Measurements from ENCODE around the gene PPHLN1. TPM values are rescaled to one million over a fixed set of nuclear protein-coding genes. Genes with fewer than 3 reads are reported as not detected.
"Not testable (repeated sequence)": the region's sequence is repeated elsewhere in the genome, so short reads cannot be mapped to it uniquely, and the experiment has no call there.

Gene PPHLN1
- total RNA-seq, 1 donor from 2014 or later: 14.7 TPM

DNA sequence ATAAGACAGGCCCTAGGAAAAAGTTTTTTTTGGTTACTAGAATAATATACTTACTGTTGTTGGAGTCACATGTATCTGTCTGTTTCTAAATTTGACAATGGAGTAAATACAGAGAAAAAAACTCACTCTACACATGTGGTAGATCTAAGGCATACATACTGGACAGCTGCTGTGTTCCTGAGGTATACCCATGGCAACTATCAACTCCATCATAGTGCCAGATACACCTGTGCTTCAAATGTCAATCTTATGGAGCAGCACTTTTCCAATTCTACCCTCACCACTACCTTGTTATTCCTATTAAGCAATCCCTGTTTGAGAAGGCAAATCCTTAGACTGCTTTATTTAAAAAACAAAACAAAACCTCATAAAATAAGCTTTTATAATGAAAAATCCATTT lies 3.4 kb upstream of the PPHLN1 start:
- DNase-seq (ENCODE audit: low spot score): no peak
- ATAC-seq: no peak

DNA sequence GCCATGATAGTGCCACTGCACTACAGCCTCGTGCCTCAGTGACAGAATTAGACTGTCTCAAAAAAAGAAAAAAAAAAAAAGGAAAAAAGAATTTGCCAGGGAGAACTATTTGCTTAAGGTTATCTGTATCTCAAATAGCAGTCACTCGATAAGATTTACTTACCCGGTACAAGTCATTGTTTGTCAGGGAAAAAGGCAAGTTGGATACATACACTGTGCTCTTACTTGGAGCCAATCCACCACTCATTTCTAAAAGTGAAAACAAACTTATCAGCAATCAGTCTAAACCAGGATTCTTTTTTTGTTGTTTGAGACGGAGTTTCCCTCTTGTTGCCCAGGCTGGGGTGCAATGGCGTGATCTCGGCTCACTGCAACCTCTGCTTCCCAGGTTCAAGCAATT lies 2.1 kb upstream of the PPHLN1 start:
- no peak for ATAC-seq
- no peak for DNase-seq (ENCODE audit: low spot score)

GRCh38 chr12:42325326-42325652 lies 678 bp upstream of the PPHLN1 start:
- DNase-seq (ENCODE audit: low spot score) (no peak), ATAC-seq (no peak)

GRCh38 chr12:42326541-42327226 lies 717 bp downstream of the PPHLN1 start:
- DNase-seq (ENCODE audit: low spot score) (no peak), ATAC-seq (no peak)

- ATAC-seq: no peak
- no peak for DNase-seq (ENCODE audit: low spot score)
Measured at GRCh38 chr12:42327227-42327590, 1.2 kb downstream of the PPHLN1 start.

DNA sequence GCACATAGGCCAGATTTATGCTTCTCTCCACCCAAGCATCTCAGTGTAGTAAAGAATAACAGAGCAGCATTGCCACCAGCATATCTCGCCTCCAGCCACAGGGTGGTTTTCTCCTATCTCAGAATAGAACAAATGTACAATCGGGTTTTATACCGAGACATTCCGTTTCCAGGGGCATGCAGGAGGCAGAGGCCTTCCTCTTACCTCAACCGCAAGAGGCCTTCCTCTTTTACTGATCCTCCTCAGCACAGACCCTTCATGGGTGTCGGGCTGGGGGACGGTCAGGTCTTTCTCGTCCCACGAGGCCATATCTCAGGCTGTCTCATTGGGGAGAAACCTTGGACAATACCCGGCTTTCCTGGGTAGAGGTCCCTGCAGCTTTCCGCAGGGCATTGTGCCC lies 4.1 kb downstream of the PPHLN1 start:
- ATAC-seq; DNase-seq (ENCODE audit: low spot score): not testable (repeated sequence)

GRCh38 chr12:42332301-42333285 lies 6.6 kb downstream of the PPHLN1 start:
- DNase-seq (ENCODE audit: low spot score) (no peak), ATAC-seq (peak; percentile 84)

GRCh38 chr12:42336286-42336685 lies 10.3 kb downstream of the PPHLN1 start:
- ATAC-seq (no peak), DNase-seq (ENCODE audit: low spot score) (no peak)

- ATAC-seq: no peak
- DNase-seq (ENCODE audit: low spot score): no peak
Measured at GRCh38 chr12:42338280-42338679, 12.3 kb downstream of the PPHLN1 start.

DNA sequence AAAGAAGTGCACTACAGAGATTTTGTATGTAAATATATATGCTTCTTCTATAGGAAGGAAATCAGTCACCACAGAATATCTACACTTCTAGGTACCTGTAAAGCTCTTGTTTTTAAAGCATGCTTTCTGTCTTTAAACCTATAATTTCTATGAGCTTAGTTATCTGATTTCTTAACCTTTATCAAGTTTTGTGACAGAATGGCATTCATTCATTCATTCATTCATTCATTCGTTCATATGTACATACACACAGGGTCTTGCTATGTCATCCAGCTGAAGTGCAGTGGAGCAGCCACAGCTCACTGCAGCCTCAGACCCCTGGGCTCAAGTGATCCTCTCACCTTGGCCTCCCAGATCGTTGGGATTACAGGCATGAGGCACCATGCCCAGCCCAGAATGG lies 16.1 kb downstream of the PPHLN1 start:
- ATAC-seq: no peak

GRCh38 chr12:42343721-42344120 lies 17.8 kb downstream of the PPHLN1 start:
- ATAC-seq (no peak), DNase-seq (ENCODE audit: low spot score) (no peak)

More for the DNA sequence above, 16.1 kb downstream of the PPHLN1 start:
- no peak for DNase-seq (ENCODE audit: low spot score)

DNA sequence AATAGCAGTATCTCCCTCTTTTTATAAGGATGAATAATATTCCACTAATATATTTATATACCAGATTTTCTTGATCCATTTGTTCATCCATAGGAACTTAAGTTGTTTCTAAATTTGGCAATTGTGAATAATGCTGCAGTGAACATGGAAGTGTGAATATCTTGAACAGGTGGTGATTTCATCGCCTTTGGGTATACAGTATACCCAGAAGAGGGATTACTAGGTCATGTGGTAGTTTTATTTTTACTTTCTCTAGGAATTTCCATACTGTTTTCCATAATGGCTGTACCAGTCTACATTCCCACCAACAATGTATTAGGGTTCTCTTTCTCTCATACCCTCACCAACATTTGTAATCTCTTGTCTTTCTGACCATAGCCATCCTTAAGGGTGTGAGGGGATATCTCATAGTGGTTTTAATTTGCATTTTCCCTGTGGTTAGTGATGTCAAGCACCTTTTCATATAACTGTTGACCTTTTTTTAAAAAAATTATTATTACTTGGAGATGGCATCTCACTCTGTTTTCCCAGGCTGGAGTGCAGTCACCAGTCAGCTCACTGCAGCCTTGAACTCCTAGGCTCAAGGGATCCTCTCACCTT lies 20.5 kb downstream of the PPHLN1 start:
- no peak for ATAC-seq
- no peak for DNase-seq (ENCODE audit: low spot score)

- ATAC-seq; DNase-seq (ENCODE audit: low spot score): not testable (repeated sequence)
Measured at GRCh38 chr12:42349119-42350020, 23.4 kb downstream of the PPHLN1 start.

- not testable (repeated sequence) for DNase-seq (ENCODE audit: low spot score); ATAC-seq
Measured at GRCh38 chr12:42350021-42350407, 24.0 kb downstream of the PPHLN1 start.

DNA sequence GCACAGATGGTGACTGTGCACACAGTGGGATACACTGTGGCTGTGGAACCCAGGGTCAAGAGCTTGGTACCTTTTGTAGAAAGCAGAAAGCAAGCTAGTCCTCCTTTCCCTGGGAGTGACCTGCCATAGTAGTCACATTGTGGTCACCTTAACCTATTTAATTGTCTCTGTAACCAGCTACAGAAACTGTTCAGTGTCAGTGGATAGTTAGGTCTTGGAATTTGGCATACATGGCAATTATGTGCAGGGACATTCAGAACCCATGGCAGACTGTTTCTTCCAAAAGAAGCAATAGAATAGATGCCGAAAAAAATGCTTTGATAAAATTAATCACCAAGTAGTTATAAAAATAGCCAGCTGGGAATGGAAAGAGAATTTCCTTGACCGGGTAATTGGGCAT lies 30.4 kb downstream of the PPHLN1 start:
- DNase-seq (ENCODE audit: low spot score) (no peak), ATAC-seq (no peak)

DNA sequence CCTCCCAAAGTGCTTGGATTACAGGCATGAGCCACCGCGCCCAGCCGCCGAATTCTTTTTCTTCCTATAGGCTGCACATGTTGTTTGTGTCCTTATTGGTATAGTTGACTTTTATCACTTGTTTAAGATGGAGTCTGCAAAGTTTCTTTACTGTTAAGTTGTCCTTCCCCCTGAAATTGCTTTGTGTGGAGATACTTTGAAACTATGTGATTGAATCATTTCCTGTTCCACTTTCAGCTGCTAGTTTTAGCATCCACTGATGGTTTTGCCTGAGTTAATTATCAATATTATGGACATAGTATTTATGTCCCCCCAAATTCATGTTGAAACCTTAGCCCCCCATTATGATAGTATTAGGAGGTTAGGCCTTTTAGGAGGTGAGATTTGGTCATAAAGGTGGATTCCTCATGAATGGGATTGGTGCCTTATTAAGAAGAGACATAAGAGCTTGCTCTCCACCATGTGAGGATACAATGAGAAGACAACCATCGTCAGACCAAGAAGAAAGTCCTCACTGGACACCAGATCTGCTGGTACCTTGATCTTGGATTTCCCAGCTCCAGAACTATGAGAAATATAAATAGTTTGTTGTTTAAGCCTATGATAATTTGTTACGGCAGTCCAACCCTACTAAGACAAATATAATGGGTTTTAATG lies 34.9 kb downstream of the PPHLN1 start:
- ATAC-seq (no peak), DNase-seq (ENCODE audit: low spot score) (no peak)

DNA sequence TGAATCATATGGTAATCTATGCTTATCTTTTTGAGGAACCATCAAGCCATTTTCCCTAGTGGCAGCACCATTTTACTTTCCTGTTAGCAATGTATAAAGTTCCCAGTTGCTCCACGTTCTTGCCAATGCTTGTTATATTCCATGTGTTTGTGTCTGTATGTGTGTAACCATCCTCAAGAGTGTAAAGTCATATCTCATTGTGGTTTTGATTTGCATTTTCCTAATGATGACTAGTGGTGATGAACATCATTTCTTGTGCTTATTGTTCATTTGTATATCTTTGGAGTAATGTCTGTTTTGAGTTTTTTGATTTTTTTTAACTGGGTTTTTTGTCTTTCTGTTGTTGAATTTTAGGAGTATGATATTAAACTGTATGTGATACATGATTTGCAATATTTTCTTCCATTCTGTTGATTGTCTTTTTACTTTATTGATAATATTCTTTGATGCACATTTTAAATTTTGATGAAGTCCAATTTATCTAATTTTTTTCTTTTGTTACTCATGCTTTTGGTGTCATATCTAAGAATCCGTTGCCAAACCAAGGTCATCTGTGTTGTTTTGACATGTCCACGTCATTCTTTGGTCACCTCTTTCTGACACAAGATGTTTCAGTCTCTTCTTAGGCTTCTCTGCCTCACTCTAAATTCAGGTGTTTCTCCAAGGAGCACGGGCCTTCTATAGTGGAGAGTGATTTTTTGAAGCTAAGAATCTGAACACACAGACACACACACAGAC lies 36.1 kb downstream of the PPHLN1 start:
- ATAC-seq (no peak), DNase-seq (ENCODE audit: low spot score) (no peak)

- ATAC-seq (no peak), DNase-seq (ENCODE audit: low spot score) (no peak)
Measured at GRCh38 chr12:42362647-42363260, 36.8 kb downstream of the PPHLN1 start.

DNA sequence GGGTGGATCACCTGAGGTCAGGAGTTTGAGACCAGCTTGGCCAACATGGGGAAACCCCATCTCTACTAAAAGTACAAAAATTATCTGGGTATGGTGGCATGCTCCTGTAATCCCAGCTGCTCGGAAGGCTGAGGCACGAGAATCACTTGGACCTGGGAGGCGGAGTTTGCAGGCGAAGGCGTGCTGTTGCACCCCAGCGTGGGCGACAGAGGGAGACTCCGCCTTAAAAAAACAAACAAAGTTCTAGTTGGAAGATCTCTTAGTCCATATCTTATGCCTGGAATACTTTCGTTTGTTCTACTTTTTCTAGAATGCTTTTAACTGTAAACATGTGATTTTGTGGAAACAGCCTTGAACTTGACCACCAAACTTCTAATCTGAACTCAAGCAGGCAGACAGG lies 38.7 kb downstream of the PPHLN1 start:
- DNase-seq (ENCODE audit: low spot score) (no peak), ATAC-seq (no peak)

Measured in left lobe of liver (tissue), 2 donors.